ENCODE results near the gene FAAH. TPM values are rescaled to one million over a fixed set of nuclear protein-coding genes. Genes with fewer than 3 reads are reported as not detected.

Gene FAAH
- total RNA-seq, 2 experiments from 2014 or later = 21.9 to 25.4 TPM

DNA sequence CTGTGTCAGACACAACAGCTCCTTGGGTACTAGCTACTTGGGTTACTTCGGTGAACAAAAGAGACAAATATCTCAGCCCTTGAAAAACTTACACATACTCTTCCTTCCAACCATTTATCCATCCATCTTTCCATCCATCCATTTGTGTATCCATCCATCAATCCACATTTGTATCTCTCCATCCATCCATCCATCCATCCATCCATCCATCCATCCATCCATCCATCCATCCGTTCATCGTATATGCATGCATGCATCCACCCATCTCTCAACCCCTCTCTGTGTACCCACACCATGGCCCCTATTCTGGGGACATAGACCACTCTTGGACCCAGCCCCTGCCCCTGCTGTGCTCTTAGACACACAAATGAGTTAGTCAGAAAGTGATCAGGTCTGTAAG, 40.2 kb downstream of the FAAH start:
- no peaks in the 10 kb centered on the region for H4K20me1 ChIP-seq (ENCODE audit: insufficient read depth, low read length)
- H3K27ac ChIP-seq (ENCODE audit: low read depth, low read length, poor library complexity, severe bottlenecking) = no peak overlapping the region
- no peaks in the 10 kb centered on the region for H3K36me3 ChIP-seq (ENCODE audit: insufficient read depth, low read length)
- POLR2A ChIA-PET = interaction anchor here (0.5 kb wide), 1 partner anchor 17 kb away, joined by 4 read pairs; no protein-coding TSS in a partner anchor
- no peak overlapping the region for H3K4me3 ChIP-seq (ENCODE audit: low read depth, low read length, poor library complexity, severe bottlenecking)
- H2AFZ ChIP-seq (ENCODE audit: low read length) = no peak overlapping the region
- DNase-seq (ENCODE audit: low spot score) = no peak
- BruUV-seq (replicated peaks) = no TSS peak
- no peak for TF ChIP-seq CTCF (conservative IDR thresholded peaks at IDR 0.05; ENCODE audit: low read length)
- TF ChIP-seq EZH2phosphoT487 (IDR thresholded peaks at IDR 0.05; ENCODE audit: borderline replicate concordance, low read depth, low read length) = no peak
- H3K4me2 ChIP-seq (ENCODE audit: low read length) = no peak overlapping the region
- no peaks in the 10 kb centered on the region for H3K4me1 ChIP-seq (ENCODE audit: insufficient read depth, low read length, poor library complexity, severe bottlenecking)
- no peaks in the 10 kb centered on the region for H3K9me2 ChIP-seq (ENCODE audit: insufficient read depth, low read length)
- CTCF ChIA-PET (ENCODE audit: unreplicated experiment) = interaction anchor here (1.2 kb wide), 1 partner anchor 13 kb away, joined by 3 read pairs; no protein-coding TSS in a partner anchor
- no peaks in the 10 kb centered on the region for H3K79me2 ChIP-seq (ENCODE audit: insufficient read depth, low read depth, low read length)
- intact Hi-C loops (cut with micrococcal nuclease; ENCODE audit: unreplicated experiment) = no loop called here
- no peaks in the 10 kb centered on the region for H3K9me3 ChIP-seq (ENCODE audit: low read length)

DNA sequence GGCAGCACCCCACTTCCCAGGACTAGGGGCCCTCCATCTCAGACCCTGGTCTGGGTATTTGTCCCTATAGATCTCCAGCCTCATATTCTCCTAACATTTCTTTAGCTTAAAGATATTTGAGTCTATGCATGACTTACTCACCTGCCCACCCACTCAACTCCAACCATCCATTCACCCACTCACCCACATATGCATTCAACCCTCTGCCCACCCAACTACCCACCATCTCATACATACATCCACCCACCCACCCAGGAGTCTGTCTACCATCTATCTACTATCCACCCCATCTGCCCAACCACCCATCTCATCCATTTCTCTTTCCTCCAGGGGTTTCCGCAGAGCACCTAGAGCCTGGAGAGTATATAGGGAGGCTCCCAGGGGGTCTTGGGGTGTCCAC, 42.7 kb downstream of the FAAH start:
- H3K27ac ChIP-seq (ENCODE audit: low read depth, low read length, poor library complexity, severe bottlenecking) = no peak overlapping the region
- no peaks in the 10 kb centered on the region for H3K9me2 ChIP-seq (ENCODE audit: insufficient read depth, low read length)
- no peak for DNase-seq (ENCODE audit: low spot score)
- H3K36me3 ChIP-seq (ENCODE audit: insufficient read depth, low read length) = no peaks in the 10 kb centered on the region
- H4K20me1 ChIP-seq (ENCODE audit: insufficient read depth, low read length) = no peaks in the 10 kb centered on the region
- TF ChIP-seq EZH2phosphoT487 (IDR thresholded peaks at IDR 0.05; ENCODE audit: borderline replicate concordance, low read depth, low read length) (no peak), CTCF (conservative IDR thresholded peaks at IDR 0.05; ENCODE audit: low read length) (no peak)
- ChIA-PET POLR2A (no interaction called here), CTCF (ENCODE audit: unreplicated experiment) (no interaction called here)
- H3K4me1 ChIP-seq (ENCODE audit: insufficient read depth, low read length, poor library complexity, severe bottlenecking) = no peaks in the 10 kb centered on the region
- intact Hi-C loops (cut with micrococcal nuclease; ENCODE audit: unreplicated experiment) = no loop called here
- H3K4me3 ChIP-seq (ENCODE audit: low read depth, low read length, poor library complexity, severe bottlenecking) = no peak overlapping the region
- no peak overlapping the region for H3K4me2 ChIP-seq (ENCODE audit: low read length)
- H3K79me2 ChIP-seq (ENCODE audit: insufficient read depth, low read depth, low read length) = no peaks in the 10 kb centered on the region
- no TSS peak for BruUV-seq (replicated peaks)
- no peak overlapping the region for H2AFZ ChIP-seq (ENCODE audit: low read length)
- H3K9me3 ChIP-seq (ENCODE audit: low read length) = no peaks in the 10 kb centered on the region

DNA sequence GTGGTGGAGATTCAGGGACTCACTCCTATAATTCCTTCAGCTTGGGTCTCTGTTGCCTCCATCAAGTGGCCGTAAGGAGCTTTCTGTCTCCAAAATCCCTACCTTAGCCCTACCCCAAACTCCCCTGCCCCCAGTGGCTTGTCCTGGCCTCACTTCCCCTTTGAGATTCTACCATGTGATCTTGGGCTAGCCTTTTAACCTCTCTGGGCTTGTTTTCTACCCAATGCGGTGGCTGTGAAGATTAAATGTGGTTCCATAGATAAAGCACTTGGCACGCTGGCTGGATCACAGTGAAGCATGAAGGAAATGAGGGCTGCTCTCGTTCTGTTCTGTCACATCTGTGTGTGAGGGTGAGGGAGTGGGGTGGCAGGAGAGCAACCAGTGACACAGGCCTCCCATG, 43.6 kb downstream of the FAAH start:
- intact Hi-C loops (cut with micrococcal nuclease; ENCODE audit: unreplicated experiment) = no loop called here
- peaks cover 4% of the 10 kb centered on the region for H3K4me1 ChIP-seq (ENCODE audit: insufficient read depth, low read length, poor library complexity, severe bottlenecking)
- no peak overlapping the region for H3K27ac ChIP-seq (ENCODE audit: low read depth, low read length, poor library complexity, severe bottlenecking)
- H3K4me2 ChIP-seq (ENCODE audit: low read length) = no peak overlapping the region
- no peaks in the 10 kb centered on the region for H3K36me3 ChIP-seq (ENCODE audit: insufficient read depth, low read length)
- H3K79me2 ChIP-seq (ENCODE audit: insufficient read depth, low read depth, low read length) = no peaks in the 10 kb centered on the region
- H3K9me3 ChIP-seq (ENCODE audit: low read length) = no peaks in the 10 kb centered on the region
- no peak overlapping the region for H2AFZ ChIP-seq (ENCODE audit: low read length)
- ChIA-PET POLR2A (no interaction called here), CTCF (ENCODE audit: unreplicated experiment) (no interaction called here)
- no TSS peak for BruUV-seq (replicated peaks)
- H3K9me2 ChIP-seq (ENCODE audit: insufficient read depth, low read length) = no peaks in the 10 kb centered on the region
- no peak for DNase-seq (ENCODE audit: low spot score)
- H3K4me3 ChIP-seq (ENCODE audit: low read depth, low read length, poor library complexity, severe bottlenecking) = no peak overlapping the region
- no peak for TF ChIP-seq EZH2phosphoT487 (IDR thresholded peaks at IDR 0.05; ENCODE audit: borderline replicate concordance, low read depth, low read length)
- TF ChIP-seq CTCF (conservative IDR thresholded peaks at IDR 0.05; ENCODE audit: low read length) = no peak
- no peaks in the 10 kb centered on the region for H4K20me1 ChIP-seq (ENCODE audit: insufficient read depth, low read length)

Measured in OCI-LY7 (cell line).